Measurements from ENCODE around the gene PGD.
A peak's percentile ranks its signal among the peaks of the same experiment; 100 is the strongest.

The PGD gene

GRCh38 chr1:10398734-10399443 lies at the start of gene PGD:
TSS of gene PGD (plus strand) at chr1:10399064. CDS start at chr1:10399118, 54 bp downstream.
- peak; percentile 92 to 98 for DNase-seq

GRCh38 chr1:10353282-10353681 lies 45.6 kb upstream of the PGD start:
- DNase-seq, result no peak

- DNase-seq, result no peak
Observed at GRCh38 chr1:10353693-10354092, 45.2 kb upstream of the PGD start.

GRCh38 chr1:10360045-10360444 lies 38.8 kb upstream of the PGD start:
- DNase-seq, result no peak

- no peak for DNase-seq
Observed at GRCh38 chr1:10361515-10361914, 37.3 kb upstream of the PGD start.

GRCh38 chr1:10368194-10368593 lies 30.7 kb upstream of the PGD start:
- no peak for DNase-seq

- no peak for DNase-seq
Observed at GRCh38 chr1:10374442-10374860, 24.4 kb upstream of the PGD start.

- DNase-seq, result peak in 1 of 2 experiments; percentile 53
Observed at GRCh38 chr1:10377365-10378029, 21.4 kb upstream of the PGD start.

- no peak for DNase-seq
Observed at GRCh38 chr1:10378081-10378841, 20.6 kb upstream of the PGD start.

GRCh38 chr1:10379101-10379620 lies 19.7 kb upstream of the PGD start:
- no peak for DNase-seq

- DNase-seq, result no peak
Observed at GRCh38 chr1:10379676-10380075, 19.2 kb upstream of the PGD start.

- no peak for DNase-seq
Observed at GRCh38 chr1:10380594-10381275, 18.1 kb upstream of the PGD start.

GRCh38 chr1:10383630-10384029 lies 15.2 kb upstream of the PGD start:
- DNase-seq, result no peak

GRCh38 chr1:10384219-10384618 lies 14.6 kb upstream of the PGD start:
- DNase-seq, result no peak

GRCh38 chr1:10386761-10387676 lies 11.8 kb upstream of the PGD start:
- DNase-seq, result no peak

- DNase-seq, result no peak
Observed at GRCh38 chr1:10387677-10388386, 11.0 kb upstream of the PGD start.

GRCh38 chr1:10388387-10388715 lies 10.5 kb upstream of the PGD start:
- no peak for DNase-seq

GRCh38 chr1:10389271-10389973 lies 9.4 kb upstream of the PGD start:
- DNase-seq, result no peak

- no peak for DNase-seq
Observed at GRCh38 chr1:10396870-10397269, 2.0 kb upstream of the PGD start.

GRCh38 chr1:10398278-10398733 lies 558 bp upstream of the PGD start:
- peak in 1 of 2 experiments; percentile 67 for DNase-seq
